Activated CD4-positive, alpha-beta T cell treated with anti-CD3 and anti-CD28 coated beads for 36 hours (primary cell): ENCODE results near the gene METTL23. TPM values are rescaled to one million over a fixed set of nuclear protein-coding genes. Genes with fewer than 3 reads are reported as not detected.
A peak's percentile ranks its signal among the peaks of the same experiment; 100 is the strongest.
"Not testable (repeated sequence)": the region's sequence is repeated elsewhere in the genome, so short reads cannot be mapped to it uniquely, and the experiment has no call there.

Experiments
- ATAC-seq: fragments of 200-7000 bp; cut with Tn5 transposase; one replicate; pipeline ENCODE4 v1.10.0; 2021; ENCODE audit warnings: mild to moderate bottlenecking, moderate library complexity
- CTCF ChIA-PET: fragments of 350-600 bp; sonication (Branson Sonifier 250); formaldehyde crosslinking; loops from one replicate; lab custom pipeline; 2021; ENCODE audit warnings: antibody characterized with exemption; lab: Charles Lee
- POLR2A ChIA-PET: fragments of 350-600 bp; sonication (Branson Sonifier 250); formaldehyde crosslinking; loops from one replicate; lab custom pipeline; 2021; ENCODE audit warnings: antibody characterized with exemption, inconsistent platforms; lab: Charles Lee
- DNase-seq: peaks from one replicate; pipeline ENCODE4 v3.0.0-alpha.2; 2020
- H3K27ac Mint-ChIP-seq: one replicate; pipeline ENCODE4 v1.8.0; 2021; ENCODE audit warnings: mixed read lengths
- H3K27me3 Mint-ChIP-seq: one replicate; pipeline ENCODE4 v1.8.0; 2021; ENCODE audit warnings: mixed read lengths
- H3K36me3 Mint-ChIP-seq: one replicate; pipeline ENCODE4 v1.8.0; 2021; ENCODE audit warnings: low read depth, mixed read lengths
- H3K4me1 Mint-ChIP-seq: one replicate; pipeline ENCODE4 v1.8.0; 2021; ENCODE audit warnings: mixed read lengths
- H3K4me3 Mint-ChIP-seq: one replicate; pipeline ENCODE4 v1.8.0; 2021; ENCODE audit warnings: mild to moderate bottlenecking, moderate library complexity, mixed read lengths
- H3K9me3 Mint-ChIP-seq: one replicate; pipeline ENCODE4 v1.8.0; 2021; ENCODE audit warnings: low read depth, mixed read lengths
- intact Hi-C, 2 experiments: fragments of 100-400 bp; cut with DNase I in 1 of 2; cut with micrococcal nuclease in 1 of 2; formaldehyde crosslinking; loops; one replicate each; pipeline versions ENCODE4 v1.14.2 to v1.15.1; 2022 to 2024; cut with DNase I, micrococcal nuclease
- total RNA-seq, 2 experiments: library from RNA; stranded (reverse); gene quantifications; one replicate each; pipeline ENCODE4 v1.2.3, GENCODE V29; 2021

METTL23 gene
- total RNA-seq, 2 experiments from 2014 or later = 18.9 to 25.3 TPM

GRCh38 chr17:76744747-76745146 lies 18.1 kb downstream of the METTL23 start:
- Mint-ChIP-seq H3K27me3 (no peaks in the 10 kb centered on the region), H3K36me3 (peaks cover 37% of the 10 kb centered on the region), H3K9me3 (no peaks in the 10 kb centered on the region), H3K4me3 (no peak overlapping the region), H3K27ac (no peak overlapping the region), H3K4me1 (peaks cover 16% of the 10 kb centered on the region)
- intact Hi-C loops = no loop called here
- POLR2A ChIA-PET = no interaction called here
- peak; percentile 44 for ATAC-seq
- no peak for DNase-seq
- CTCF ChIA-PET = interaction anchor here (0.6 kb wide), 2 partner anchors 231 to 249 kb away, joined by 3 to 4 read pairs; no protein-coding TSS in a partner anchor

GRCh38 chr17:76745785-76746184 lies 19.1 kb downstream of the METTL23 start:
- ChIA-PET POLR2A (interaction anchor here (0.6 to 1.1 kb wide), 3 partner anchors 9 to 188 kb away, joined by 3 to 5 read pairs (median 5); partner anchors contain the start of gene SRSF2), CTCF (interaction anchor here (0.8 to 1.8 kb wide), 5 partner anchors 10 to 223 kb away, joined by 3 to 6 read pairs (median 4); no protein-coding TSS in a partner anchor)
- ATAC-seq (peak; percentile 62), DNase-seq (peak; percentile 27)
- H3K27me3 Mint-ChIP-seq, H3K4me3 Mint-ChIP-seq, intact Hi-C loops, H3K9me3 Mint-ChIP-seq, H3K27ac Mint-ChIP-seq: not testable (repeated sequence)
- H3K36me3 Mint-ChIP-seq = peaks cover 37% of the 10 kb centered on the region
- H3K4me1 Mint-ChIP-seq = peaks cover 16% of the 10 kb centered on the region

- peaks cover 32% of the 10 kb centered on the region for H3K36me3 Mint-ChIP-seq
- ChIA-PET POLR2A (no interaction called here), CTCF (interaction anchor here (0.6 to 1.3 kb wide), 2 partner anchors 9 to 1595 kb away, joined by 3 to 4 read pairs; no protein-coding TSS in a partner anchor)
- no peak overlapping the region for H3K27ac Mint-ChIP-seq
- no peak overlapping the region for H3K4me3 Mint-ChIP-seq
- ATAC-seq = no peak
- intact Hi-C loops = no loop called here
- H3K9me3 Mint-ChIP-seq = no peaks in the 10 kb centered on the region
- DNase-seq = no peak
- peaks cover 21% of the 10 kb centered on the region for H3K4me1 Mint-ChIP-seq
- H3K27me3 Mint-ChIP-seq = no peaks in the 10 kb centered on the region
Observed at GRCh38 chr17:76747716-76748363, 21.2 kb downstream of the METTL23 start.

GRCh38 chr17:76748657-76749056 lies 22.0 kb downstream of the METTL23 start:
- ChIA-PET POLR2A (no interaction called here), CTCF (interaction anchor here (0.6 to 1.3 kb wide), 3 partner anchors 9 to 379 kb away, joined by 3 to 4 read pairs (median 4); no protein-coding TSS in a partner anchor)
- Mint-ChIP-seq H3K27ac (no peak overlapping the region), H3K36me3 (peaks cover 37% of the 10 kb centered on the region), H3K9me3 (no peaks in the 10 kb centered on the region), H3K4me3 (no peak overlapping the region), H3K4me1 (peaks cover 25% of the 10 kb centered on the region), H3K27me3 (no peaks in the 10 kb centered on the region)
- no peak for DNase-seq
- ATAC-seq = no peak
- intact Hi-C loops = no loop called here

GRCh38 chr17:76751416-76751993 lies 24.9 kb downstream of the METTL23 start:
- Mint-ChIP-seq H3K36me3 (peaks cover 17% of the 10 kb centered on the region), H3K9me3 (no peaks in the 10 kb centered on the region), H3K27me3 (no peaks in the 10 kb centered on the region), H3K27ac (no peak overlapping the region), H3K4me1 (peaks cover 23% of the 10 kb centered on the region), H3K4me3 (no peak overlapping the region)
- no peak for ATAC-seq
- intact Hi-C loops = no loop called here
- DNase-seq = no peak
- CTCF ChIA-PET = interaction anchor here (1.3 kb wide), 1 partner anchor 12 kb away, joined by 3 read pairs; no protein-coding TSS in a partner anchor
- POLR2A ChIA-PET = interaction anchor here (0.6 to 2.5 kb wide), 4 partner anchors 9 to 1031 kb away, joined by 5 to 16 read pairs (median 9); partner anchors contain the start of gene SRSF2

- CTCF ChIA-PET = interaction anchor here (1.3 to 1.7 kb wide), 2 partner anchors 9 to 13 kb away, joined by 3 to 5 read pairs; no protein-coding TSS in a partner anchor
- peak; percentile 54 for ATAC-seq
- Mint-ChIP-seq H3K36me3 (peaks cover 18% of the 10 kb centered on the region), H3K4me3 (peak overlapping the region; percentile 2), H3K9me3 (no peaks in the 10 kb centered on the region), H3K4me1 (peaks cover 23% of the 10 kb centered on the region), H3K27ac (peak overlapping the region; percentile 97), H3K27me3 (no peaks in the 10 kb centered on the region)
- DNase-seq = no peak
- intact Hi-C loops = loop anchor here (2.0 kb wide), 2 partner anchors 13 to 35 kb away; partner anchors contain the start of gene MFSD11 (in 1 of the 2)
- POLR2A ChIA-PET = interaction anchor here (0.6 to 2.5 kb wide), 6 partner anchors 9 to 1031 kb away, joined by 3 to 16 read pairs (median 8); partner anchors contain the start of gene SRSF2
Observed at GRCh38 chr17:76752006-76752405, 25.4 kb downstream of the METTL23 start.

GRCh38 chr17:76753061-76753961 lies 26.7 kb downstream of the METTL23 start:
- DNase-seq = peak; percentile 43
- H3K27me3 Mint-ChIP-seq = no peaks in the 10 kb centered on the region
- peak overlapping the region; percentile 97 for H3K27ac Mint-ChIP-seq
- intact Hi-C loops = loop anchor here (1.0 to 2.0 kb wide), 7 partner anchors 10 to 335 kb away; partner anchors contain the start of genes JMJD6 (in 1 of the 2), METTL23 (in 1 of the 2), MFSD11 (in 1 of the 2) and SRSF2 (in 1 of the 2)
- POLR2A ChIA-PET = interaction anchor here (0.6 to 2.5 kb wide), 8 partner anchors 10 to 386 kb away, joined by 3 to 16 read pairs (median 6); partner anchors contain the start of gene SRSF2
- CTCF ChIA-PET = interaction anchor here (1.0 to 1.7 kb wide), 3 partner anchors 11 to 38 kb away, joined by 4 to 6 read pairs (median 5); no protein-coding TSS in a partner anchor
- peaks cover 21% of the 10 kb centered on the region for H3K36me3 Mint-ChIP-seq
- H3K9me3 Mint-ChIP-seq = no peaks in the 10 kb centered on the region
- H3K4me1 Mint-ChIP-seq = peaks cover 23% of the 10 kb centered on the region
- peak overlapping the region; percentile 82 for H3K4me3 Mint-ChIP-seq
- ATAC-seq = peak; percentile 90

GRCh38 chr17:76755285-76755684 lies 28.6 kb downstream of the METTL23 start:
- Mint-ChIP-seq H3K36me3 (peaks cover 23% of the 10 kb centered on the region), H3K4me1 (peaks cover 23% of the 10 kb centered on the region), H3K27ac (no peak overlapping the region), H3K9me3 (no peaks in the 10 kb centered on the region), H3K27me3 (no peaks in the 10 kb centered on the region), H3K4me3 (no peak overlapping the region)
- CTCF ChIA-PET = interaction anchor here (1.0 to 1.1 kb wide), 2 partner anchors 9 to 28 kb away, joined by 4 read pairs; no protein-coding TSS in a partner anchor
- no peak for DNase-seq
- intact Hi-C loops = no loop called here
- ATAC-seq = no peak
- POLR2A ChIA-PET = no interaction called here

- Mint-ChIP-seq H3K27me3 (no peaks in the 10 kb centered on the region), H3K4me3 (no peak overlapping the region), H3K36me3 (peaks cover 23% of the 10 kb centered on the region), H3K27ac (no peak overlapping the region), H3K4me1 (peaks cover 18% of the 10 kb centered on the region), H3K9me3 (no peaks in the 10 kb centered on the region)
- ATAC-seq = no peak
- no peak for DNase-seq
- intact Hi-C loops = no loop called here
- ChIA-PET POLR2A (no interaction called here), CTCF (no interaction called here)
Observed at GRCh38 chr17:76757256-76757655, 30.6 kb downstream of the METTL23 start.

- intact Hi-C loops = no loop called here
- CTCF ChIA-PET = interaction anchor here (1.0 to 1.1 kb wide), 2 partner anchors 10 to 135 kb away, joined by 3 read pairs; no protein-coding TSS in a partner anchor
- H3K9me3 Mint-ChIP-seq = no peaks in the 10 kb centered on the region
- peaks cover 18% of the 10 kb centered on the region for H3K36me3 Mint-ChIP-seq
- no peak overlapping the region for H3K27ac Mint-ChIP-seq
- POLR2A ChIA-PET = interaction anchor here (0.6 kb wide), 1 partner anchor 65 kb away, joined by 4 read pairs; no protein-coding TSS in a partner anchor
- H3K27me3 Mint-ChIP-seq = no peaks in the 10 kb centered on the region
- H3K4me3 Mint-ChIP-seq = no peak overlapping the region
- H3K4me1 Mint-ChIP-seq = peaks cover 6% of the 10 kb centered on the region
- DNase-seq (no peak), ATAC-seq (no peak)
Observed at GRCh38 chr17:76758570-76758969, 31.9 kb downstream of the METTL23 start.
